HCT116 (cell line): ENCODE results near the gene CHD3. TPM values are rescaled to one million over a fixed set of nuclear protein-coding genes. Genes with fewer than 3 reads are reported as not detected.

Experiments used
- ATAC-seq: fragments of 200-7000 bp; cut with Tn5 transposase; 2 replicates; pipeline ENCODE4 v1.9.1; 2020; ENCODE audit warnings: mild to moderate bottlenecking, moderate library complexity
- BruUV-seq: library from RNA; stranded (reverse); fragments of 400-500 nt; replicated peaks from 2 replicates; lab custom pipeline; 2021; lab: Mats Ljungman, UMichigan
- CTCF ChIA-PET: fragments of 300-600 bp; sonication (Branson Sonifier 250); formaldehyde crosslinking; loops from one replicate; lab custom pipeline; 2021; ENCODE audit warnings: antibody characterized with exemption; lab: Charles Lee
- POLR2A ChIA-PET: fragments of 300-600, 350-600 bp; sonication (Branson Sonifier 250); formaldehyde crosslinking; loops from one replicate; lab custom pipeline; 2021; ENCODE audit warnings: antibody characterized with exemption; lab: Charles Lee
- RAD21 ChIA-PET, 2 experiments: fragments of 300-600 bp; sonication (Branson Sonifier 250); formaldehyde crosslinking; loops; one replicate each; lab custom pipeline; 2023; ENCODE audit warnings: low total read pairs in 2 of 2; ENCODE audit not compliant: uncharacterized antibody in 2 of 2, unreplicated experiment in 2 of 2, low non-redundant PET in 1 of 2; lab: Charles Lee
- DNase-seq: peaks from one replicate; pipeline ENCODE4 v3.0.0-alpha.2; 2010; ENCODE audit warnings: low read depth, low spot score
- H2AFZ ChIP-seq: fragments of 200-600 bp; shearing (Covaris generic), sonication (generic); 2 replicates; pipeline ENCODE4 v1.6.1; 2017; ENCODE audit warnings: low read depth, mixed run types, mixed read lengths, antibody characterized with exemption, low read length; ENCODE audit not compliant: poor library complexity, severe bottlenecking
- H3K27ac ChIP-seq: 2 replicates; pipeline ENCODE4 v1.5.1; 2012; ENCODE audit warnings: low read depth, low read length
- H3K27me3 ChIP-seq: fragments of 200-600 bp; sonication (generic); 2 replicates; pipeline ENCODE4 v1.6.1; 2016; ENCODE audit warnings: mixed run types, low read length, mixed read lengths; ENCODE audit not compliant: insufficient read depth
- H3K36me3 ChIP-seq, 2 experiments: fragments of 200-500 bp in 1 of 2; fragments of 200-600 bp in 1 of 2; sonication (Bioruptor generic) in 1 of 2; sonication (generic) in 1 of 2; 2 replicates each; pipeline versions ENCODE4 v1.5.1 to v1.6.1; 2014 to 2016; ENCODE audit warnings: low read length in 2 of 2, inconsistent platforms in 1 of 2, mixed read lengths in 1 of 2, mixed run types in 1 of 2; ENCODE audit not compliant: insufficient read depth in 2 of 2, control insufficient read depth in 1 of 2
- H3K4me1 ChIP-seq, 2 experiments: fragments of 200-600 bp in 1 of 2; sonication (generic) in 1 of 2; 2 replicates each; pipeline versions ENCODE4 v1.5.1 to v1.6.1; 2012 to 2017; ENCODE audit warnings: low read length in 2 of 2, inconsistent platforms in 1 of 2, mild to moderate bottlenecking in 1 of 2, mixed read lengths in 1 of 2, mixed run types in 1 of 2, moderate library complexity in 1 of 2; ENCODE audit not compliant: insufficient read depth in 2 of 2, control insufficient read depth in 1 of 2
- H3K4me2 ChIP-seq: fragments of 200-600 bp; sonication (generic); 2 replicates; pipeline ENCODE4 v1.6.1; 2017; ENCODE audit warnings: mixed run types, low read length, mixed read lengths
- H3K4me3 ChIP-seq, 2 experiments: fragments of 200-600 bp in 1 of 2; sonication (generic) in 1 of 2; replicated peaks in 1 of 2; 2 replicates each; pipeline ENCODE4 v1.5.1; 2011 to 2016; ENCODE audit warnings: low read length in 2 of 2, control low read depth in 1 of 2, low read depth in 1 of 2, mild to moderate bottlenecking in 1 of 2, mixed read lengths in 1 of 2, mixed run types in 1 of 2
- H3K79me2 ChIP-seq: fragments of 200-600 bp; sonication (generic); 2 replicates; pipeline ENCODE4 v1.6.1; 2017; ENCODE audit warnings: mild to moderate bottlenecking, mixed run types, low read length, moderate library complexity, mixed read lengths; ENCODE audit not compliant: insufficient read depth
- H3K9ac ChIP-seq: fragments of 200-600 bp; sonication (generic); 2 replicates; pipeline ENCODE4 v1.6.1; 2016; ENCODE audit warnings: low read length, mixed read lengths
- H3K9me2 ChIP-seq: fragments of 200-600 bp; sonication (generic), shearing (Covaris generic); 2 replicates; pipeline ENCODE4 v1.6.1; 2017; ENCODE audit warnings: mixed run types, mild to moderate bottlenecking, moderate library complexity; ENCODE audit not compliant: insufficient read depth
- H3K9me3 ChIP-seq, 2 experiments: fragments of 200-500 bp in 1 of 2; fragments of 200-600 bp in 1 of 2; sonication (Bioruptor generic) in 1 of 2; sonication (generic) in 1 of 2; 2 replicates each; pipeline ENCODE4 v1.6.1; 2014 to 2017; ENCODE audit warnings: low read length in 2 of 2, mixed read lengths in 2 of 2, inconsistent platforms in 1 of 2, low read depth in 1 of 2, mild to moderate bottlenecking in 1 of 2, mixed run types in 1 of 2, moderate library complexity in 1 of 2; ENCODE audit not compliant: control insufficient read depth in 1 of 2, insufficient read depth in 1 of 2
- H4K20me1 ChIP-seq: fragments of 200-600 bp; sonication (generic), shearing (Covaris generic); 2 replicates; pipeline ENCODE4 v1.6.1; 2017; ENCODE audit warnings: mixed run types, mild to moderate bottlenecking, moderate library complexity; ENCODE audit not compliant: insufficient read depth
- ELF1 ChIP-seq: IDR thresholded peaks from 2 replicates; pipeline ENCODE4 v1.6.1; 2012; ENCODE audit warnings: low read depth, borderline replicate concordance
- EZH2 ChIP-seq: fragments of 200-600 bp; sonication (generic); IDR thresholded peaks from 2 replicates; pipeline ENCODE4 v1.6.1; 2017; ENCODE audit warnings: antibody characterized with exemption, mixed run types
- JUND ChIP-seq: IDR thresholded peaks from 2 replicates; pipeline ENCODE4 v1.6.1; 2012
- SRF ChIP-seq: IDR thresholded peaks from 2 replicates; pipeline ENCODE4 v1.6.1; 2012; ENCODE audit warnings: low read depth
- YY1 ChIP-seq: IDR thresholded peaks from 2 replicates; pipeline ENCODE4 v1.6.1; 2011; ENCODE audit warnings: low read length, low read depth, moderate library complexity, mild to moderate bottlenecking; ENCODE audit not compliant: insufficient replicate concordance; ENCODE audit errors: extremely low read depth
- ZFX ChIP-seq: fragments of 450-650 bp; IDR thresholded peaks from 2 replicates; pipeline ENCODE4 v1.6.1; 2017
- intact Hi-C: fragments of 100-400 bp; cut with micrococcal nuclease; formaldehyde crosslinking; loops from 2 replicates; pipeline ENCODE4 v1.10.0; 2022
- total RNA-seq: library from RNA; stranded (reverse); gene quantifications from one replicate; pipeline ENCODE4 v1.2.1, GENCODE V29; 2021; ENCODE audit not compliant: unreplicated experiment
- TF ChIP-seq, protein P1 (sequence below), 3 experiments: fragments of 200-600 bp in 1 of 3; sonication (generic) in 1 of 3; IDR thresholded peaks in 2 of 3; conservative IDR thresholded peaks in 1 of 3; 2 replicates each; pipeline ENCODE4 v1.5.1; 2012 to 2017; ENCODE audit warnings: low read depth in 2 of 3, low read length in 2 of 3, antibody characterized with exemption in 1 of 3, borderline replicate concordance in 1 of 3, control low read depth in 1 of 3, mild to moderate bottlenecking in 1 of 3, mixed read lengths in 1 of 3, mixed run types in 1 of 3, moderate library complexity in 1 of 3; ENCODE audit not compliant: insufficient read depth in 1 of 3
- TF ChIP-seq, protein P2 (sequence below): IDR thresholded peaks from 2 replicates; pipeline ENCODE4 v1.6.1; 2012
- TF ChIP-seq, protein P3 (sequence below): IDR thresholded peaks from 2 replicates; pipeline ENCODE4 v1.6.1; 2012

Gene CHD3
- total RNA-seq, 1 experiment from 2014 or later, result 54.8 TPM

DNA sequence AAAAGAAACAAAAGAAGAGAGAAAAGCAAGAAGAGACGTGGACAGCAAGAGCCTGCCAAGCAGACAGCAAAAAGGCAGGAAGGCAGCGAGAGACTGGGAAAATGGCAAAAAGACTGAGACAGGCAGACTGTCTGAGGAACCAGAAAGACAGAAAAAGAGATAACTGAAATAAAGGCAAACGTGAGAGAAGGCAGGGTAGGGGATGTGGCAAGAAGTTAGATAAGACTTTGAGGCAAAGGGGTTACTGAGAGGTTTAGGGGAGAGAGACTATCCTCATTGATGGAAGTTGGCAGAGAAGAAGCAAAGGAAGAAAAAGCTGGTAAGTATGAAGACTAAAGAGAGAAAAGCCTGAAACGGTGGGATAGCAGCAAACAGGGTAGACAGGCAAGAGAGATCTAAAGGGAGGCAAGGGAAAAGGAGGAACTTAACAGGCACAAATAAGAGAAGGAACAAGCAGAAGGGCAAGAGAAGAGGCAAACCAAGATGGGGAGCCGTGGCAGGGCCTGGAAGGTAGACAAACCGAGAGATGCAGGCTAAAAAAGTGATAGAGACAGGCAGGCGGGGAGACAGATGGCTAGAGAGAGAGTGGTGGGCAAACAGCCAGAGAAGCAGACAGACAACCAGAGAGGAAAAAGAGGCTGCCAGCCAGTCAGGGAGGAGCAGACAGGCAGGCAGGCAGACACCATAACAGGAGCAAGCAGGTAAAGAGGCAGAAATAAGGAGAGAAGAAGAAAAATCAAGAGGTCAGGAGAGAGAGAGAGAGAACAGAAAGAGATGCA is 7.1 kb upstream of the CHD3 start:
- no peak overlapping the region for H3K27ac ChIP-seq
- no peak for ATAC-seq
- TF ChIP-seq EZH2 (no peak), JUND (no peak), SRF (no peak), YY1 (no peak), ZFX (no peak), ELF1 (no peak)
- TF ChIP-seq, protein P1, sequence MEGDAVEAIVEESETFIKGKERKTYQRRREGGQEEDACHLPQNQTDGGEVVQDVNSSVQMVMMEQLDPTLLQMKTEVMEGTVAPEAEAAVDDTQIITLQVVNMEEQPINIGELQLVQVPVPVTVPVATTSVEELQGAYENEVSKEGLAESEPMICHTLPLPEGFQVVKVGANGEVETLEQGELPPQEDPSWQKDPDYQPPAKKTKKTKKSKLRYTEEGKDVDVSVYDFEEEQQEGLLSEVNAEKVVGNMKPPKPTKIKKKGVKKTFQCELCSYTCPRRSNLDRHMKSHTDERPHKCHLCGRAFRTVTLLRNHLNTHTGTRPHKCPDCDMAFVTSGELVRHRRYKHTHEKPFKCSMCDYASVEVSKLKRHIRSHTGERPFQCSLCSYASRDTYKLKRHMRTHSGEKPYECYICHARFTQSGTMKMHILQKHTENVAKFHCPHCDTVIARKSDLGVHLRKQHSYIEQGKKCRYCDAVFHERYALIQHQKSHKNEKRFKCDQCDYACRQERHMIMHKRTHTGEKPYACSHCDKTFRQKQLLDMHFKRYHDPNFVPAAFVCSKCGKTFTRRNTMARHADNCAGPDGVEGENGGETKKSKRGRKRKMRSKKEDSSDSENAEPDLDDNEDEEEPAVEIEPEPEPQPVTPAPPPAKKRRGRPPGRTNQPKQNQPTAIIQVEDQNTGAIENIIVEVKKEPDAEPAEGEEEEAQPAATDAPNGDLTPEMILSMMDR (IDR thresholded peaks at IDR 0.05 in 2 of 3, conservative IDR thresholded peaks at IDR 0.05 in 1 of 3; ENCODE audit: borderline replicate concordance in 1 of 3, insufficient read depth in 1 of 3, low read depth in 2 of 3, low read length in 2 of 3), result no peak
- TF ChIP-seq, protein P2, sequence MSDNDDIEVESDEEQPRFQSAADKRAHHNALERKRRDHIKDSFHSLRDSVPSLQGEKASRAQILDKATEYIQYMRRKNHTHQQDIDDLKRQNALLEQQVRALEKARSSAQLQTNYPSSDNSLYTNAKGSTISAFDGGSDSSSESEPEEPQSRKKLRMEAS, result no peak
- TF ChIP-seq, protein P3, sequence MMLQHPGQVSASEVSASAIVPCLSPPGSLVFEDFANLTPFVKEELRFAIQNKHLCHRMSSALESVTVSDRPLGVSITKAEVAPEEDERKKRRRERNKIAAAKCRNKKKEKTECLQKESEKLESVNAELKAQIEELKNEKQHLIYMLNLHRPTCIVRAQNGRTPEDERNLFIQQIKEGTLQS, result no peak
- TF ChIP-seq, all 23 proteins: peak for 0
- peaks cover 12 to 19% of the 10 kb centered on the region in 2 experiments for H3K4me1 ChIP-seq
- H3K9me2 ChIP-seq, result no peaks in the 10 kb centered on the region
- H3K36me3 ChIP-seq, result peaks cover 0 to 3% of the 10 kb centered on the region in 2 experiments; a peak in 2 of 4 replicates
- H3K9me3 ChIP-seq, result no peaks in the 10 kb centered on the region
- H3K4me3 ChIP-seq, result no peak overlapping the region
- CTCF ChIA-PET, result no interaction called here
- no peak for DNase-seq
- BruUV-seq, result no TSS peak
- H3K4me2 ChIP-seq, result no peak overlapping the region
- intact Hi-C loops, result no loop called here
- no peak overlapping the region for H3K9ac ChIP-seq
- H3K79me2 ChIP-seq, result peaks cover 10% of the 10 kb centered on the region; the same call in 1 of the 2 replicates
- H4K20me1 ChIP-seq, result no peaks in the 10 kb centered on the region
- H2AFZ ChIP-seq, result no peak overlapping the region
- H3K27me3 ChIP-seq, result no peaks in the 10 kb centered on the region
- RAD21 ChIA-PET, result no interaction called here
- POLR2A ChIA-PET, result no interaction called here
